HG03139 (cell line): ENCODE measurements around the gene HABP2.

Source experiments
- ATAC-seq: cut with Tn5 transposase; IDR thresholded peaks from one replicate; pipeline ENCODE4 v1.9.1; 2021; ENCODE audit not compliant: unreplicated experiment

The HABP2 gene

GRCh38 chr10:113600569-113600968 lies 47.7 kb downstream of the HABP2 start:
- no peak for ATAC-seq

- no peak for ATAC-seq
Measured at GRCh38 chr10:113603057-113603777, 50.4 kb downstream of the HABP2 start.

GRCh38 chr10:113604572-113604971 lies 51.7 kb downstream of the HABP2 start:
- ATAC-seq, result no peak

GRCh38 chr10:113605268-113605978 lies 52.6 kb downstream of the HABP2 start:
- no peak for ATAC-seq

- no peak for ATAC-seq
Measured at GRCh38 chr10:113609704-113610108, 56.9 kb downstream of the HABP2 start.

GRCh38 chr10:113610631-113611601 lies 58.1 kb downstream of the HABP2 start:
- no peak for ATAC-seq

GRCh38 chr10:113612154-113612553 lies 59.3 kb downstream of the HABP2 start:
- no peak for ATAC-seq

GRCh38 chr10:113613427-113613826 lies 60.6 kb downstream of the HABP2 start:
- no peak for ATAC-seq

- ATAC-seq, result no peak
Measured at GRCh38 chr10:113613977-113614690, 61.3 kb downstream of the HABP2 start.

GRCh38 chr10:113616244-113617074 lies 63.6 kb downstream of the HABP2 start:
- no peak for ATAC-seq

GRCh38 chr10:113617086-113617485 lies 64.2 kb downstream of the HABP2 start:
- ATAC-seq, result no peak

GRCh38 chr10:113618338-113618737 lies 65.5 kb downstream of the HABP2 start:
- ATAC-seq, result no peak

GRCh38 chr10:113619401-113619800 lies 66.5 kb downstream of the HABP2 start:
- no peak for ATAC-seq

- ATAC-seq, result no peak
Measured at GRCh38 chr10:113620511-113620910, 67.7 kb downstream of the HABP2 start.

- ATAC-seq, result no peak
Measured at GRCh38 chr10:113620936-113621335, 68.1 kb downstream of the HABP2 start.

GRCh38 chr10:113621799-113622198 lies 68.9 kb downstream of the HABP2 start:
- no peak for ATAC-seq

GRCh38 chr10:113622831-113623230 lies 70.0 kb downstream of the HABP2 start:
- ATAC-seq, result no peak

GRCh38 chr10:113625461-113626186 lies 72.8 kb downstream of the HABP2 start:
- ATAC-seq, result no peak

GRCh38 chr10:113626809-113627355 lies 74.0 kb downstream of the HABP2 start:
- ATAC-seq, result no peak
